A204.1 (cell line): Measurements from ENCODE around the gene RAB3GAP1.
"Not testable (repeated sequence)": the region's sequence is repeated elsewhere in the genome, so short reads cannot be mapped to it uniquely, and the experiment has no call there.

ENCODE experiments used
- FAIRE-seq: peaks from 2 replicates; lab custom pipeline; 2012; peaks lifted over from hg19 to GRCh38; lab: Jason Lieb, UNC

Gene RAB3GAP1

DNA sequence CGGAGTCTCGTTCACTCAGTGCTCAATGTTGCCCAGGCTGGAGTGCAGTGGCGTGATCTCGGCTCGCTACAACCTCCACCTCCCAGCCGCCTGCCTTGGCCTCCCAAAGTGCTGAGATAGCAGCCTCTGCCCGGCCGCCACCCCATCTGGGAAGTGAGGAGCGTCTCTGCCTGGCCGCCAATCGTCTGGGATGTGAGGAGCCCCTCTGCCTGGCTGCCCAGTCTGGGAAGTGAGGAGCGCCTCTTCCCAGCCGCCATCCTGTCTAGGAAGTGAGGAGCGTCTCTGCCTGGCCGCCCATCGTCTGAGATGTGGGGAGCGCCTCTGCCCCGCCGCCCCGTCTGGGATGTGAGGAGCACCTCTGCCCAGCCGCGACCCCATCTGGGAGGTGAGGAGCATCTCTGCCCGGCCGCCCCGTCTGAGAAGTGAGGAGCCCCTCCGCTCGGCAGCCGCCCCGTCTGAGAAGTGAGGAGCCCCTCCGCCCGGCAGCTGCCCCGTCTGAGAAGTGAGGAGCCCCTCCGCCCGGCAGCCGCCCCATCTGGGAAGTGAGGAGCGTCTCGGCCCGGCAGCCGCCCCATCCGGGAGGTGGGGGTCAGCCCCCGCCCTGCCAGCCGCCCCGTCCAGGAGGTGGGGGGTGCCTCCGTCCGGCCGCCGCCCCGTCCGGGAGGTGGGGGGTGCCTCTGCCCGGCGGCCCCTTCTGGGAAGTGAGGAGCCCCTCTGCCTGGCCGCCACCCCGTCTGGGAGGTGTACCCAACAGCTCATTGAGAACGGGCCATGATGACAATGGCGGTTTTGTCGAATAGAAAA lies 53.6 kb downstream of the RAB3GAP1 start:
- not testable (repeated sequence) for FAIRE-seq

GRCh38 chr2:135113322-135113721 lies 61.2 kb downstream of the RAB3GAP1 start:
- no peak for FAIRE-seq

- FAIRE-seq, result no peak
Measured at GRCh38 chr2:135119582-135119981, 67.5 kb downstream of the RAB3GAP1 start.

DNA sequence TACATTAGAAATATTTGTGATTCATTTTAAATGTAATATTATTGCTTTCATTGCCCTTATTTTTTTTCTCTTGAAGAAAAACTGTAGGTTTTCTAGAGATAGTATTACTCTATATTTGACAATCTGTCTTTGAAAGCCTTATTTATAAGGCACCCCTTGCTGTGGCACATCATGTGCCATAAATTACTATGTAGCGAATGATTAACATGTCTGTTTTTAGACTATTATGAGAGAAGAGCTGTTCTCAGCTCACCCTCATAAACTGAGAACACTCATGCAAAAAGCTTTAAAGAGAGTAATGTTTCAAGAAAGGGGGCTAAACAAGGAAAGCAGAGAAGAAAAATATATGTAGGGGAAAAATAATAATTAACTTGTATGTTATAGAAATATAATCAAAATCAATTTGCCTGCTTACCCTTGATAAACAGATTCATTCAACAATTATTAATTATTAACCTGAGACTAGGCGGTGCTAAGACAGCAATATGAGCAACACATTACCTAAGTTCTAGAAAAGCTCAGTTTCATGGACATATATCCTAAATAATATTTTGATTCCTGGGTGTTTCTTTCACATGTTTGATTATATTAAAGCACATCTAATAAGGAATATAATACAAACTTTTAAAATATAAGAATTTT lies 69.0 kb downstream of the RAB3GAP1 start:
- FAIRE-seq, result no peak

GRCh38 chr2:135121658-135122039 lies 69.6 kb downstream of the RAB3GAP1 start:
- peak; percentile 37 for FAIRE-seq

GRCh38 chr2:135124924-135125886 lies 73.1 kb downstream of the RAB3GAP1 start:
- FAIRE-seq, result no peak

GRCh38 chr2:135125940-135126339 lies 73.8 kb downstream of the RAB3GAP1 start:
- no peak for FAIRE-seq

DNA sequence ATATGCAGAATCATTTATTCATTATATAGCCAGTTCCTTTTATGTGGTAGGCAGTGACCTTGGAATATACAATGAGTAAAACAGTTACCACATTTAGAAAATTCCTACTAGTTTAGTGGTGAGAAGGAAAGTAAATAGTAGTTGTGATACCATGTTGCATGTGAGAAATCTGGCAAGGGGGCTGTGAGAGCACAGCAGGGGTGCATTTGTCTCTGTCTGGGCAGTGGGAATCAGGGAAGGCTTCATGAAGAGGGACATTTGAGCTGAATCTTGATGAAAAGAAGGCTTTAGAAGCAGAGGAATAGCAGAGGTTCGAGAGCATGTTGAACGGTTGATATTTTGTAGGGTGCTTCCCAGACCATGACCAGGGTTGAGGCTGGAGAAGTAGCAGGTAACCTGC lies 78.7 kb downstream of the RAB3GAP1 start:
- FAIRE-seq, result no peak

DNA sequence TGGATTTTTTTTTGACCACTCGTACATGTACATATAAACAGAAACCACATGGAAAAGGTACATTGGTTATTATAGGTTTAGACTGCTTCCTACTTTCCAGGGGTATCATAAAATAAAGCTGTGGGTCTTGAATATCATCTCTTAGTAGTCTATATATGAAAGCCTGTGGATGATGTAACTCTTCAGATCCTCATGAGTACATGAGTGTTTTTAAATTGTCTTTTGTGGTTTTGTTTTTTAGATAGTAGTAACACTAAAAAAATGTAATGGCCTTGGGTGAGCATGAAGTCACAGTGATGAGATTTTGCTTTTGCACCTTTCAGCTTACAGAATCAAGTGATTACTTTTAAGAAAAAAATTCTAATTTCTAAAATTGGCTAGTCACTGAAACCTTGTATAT lies 80.2 kb downstream of the RAB3GAP1 start:
- FAIRE-seq, result no peak

DNA sequence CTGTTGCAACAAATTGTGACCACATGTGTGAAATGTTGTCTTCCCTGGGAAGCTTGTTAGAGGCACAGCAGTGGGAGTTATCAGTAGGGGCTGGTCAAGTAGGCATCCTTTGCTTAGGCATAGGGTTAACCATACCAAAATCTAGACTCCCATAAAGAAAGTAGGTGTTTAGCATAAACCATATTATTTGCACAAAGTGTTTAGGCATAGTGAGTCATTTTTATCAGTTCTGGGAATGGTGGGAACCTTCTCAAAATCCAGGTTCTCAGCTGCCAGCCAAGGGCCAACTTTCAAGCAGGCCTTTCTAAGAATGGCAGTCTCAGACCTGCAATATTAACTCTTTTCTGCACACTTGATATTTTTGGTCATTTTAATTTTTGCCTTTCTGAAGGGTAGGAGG lies 88.5 kb downstream of the RAB3GAP1 start:
- no peak for FAIRE-seq

GRCh38 chr2:135142323-135142722 lies 90.2 kb downstream of the RAB3GAP1 start:
- FAIRE-seq, result no peak

DNA sequence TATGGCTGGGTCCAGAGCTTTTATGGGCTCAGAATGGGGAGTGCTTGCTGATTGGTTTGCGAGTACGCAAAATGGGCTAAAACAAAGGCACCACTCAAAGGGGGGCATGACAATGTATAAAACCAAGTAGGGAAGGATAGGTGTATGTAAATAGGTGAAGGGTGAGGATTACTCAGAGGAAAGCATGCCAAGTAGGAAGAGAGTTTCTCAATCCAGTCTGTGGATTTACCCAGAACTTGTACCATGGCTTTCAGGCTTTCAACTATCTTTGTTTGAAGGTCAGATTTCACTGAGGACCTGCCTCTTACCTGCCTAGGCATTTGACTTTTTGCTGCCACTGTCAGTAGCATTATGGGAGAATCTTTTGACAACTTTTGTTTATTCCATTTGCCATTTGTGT lies 92.3 kb downstream of the RAB3GAP1 start:
- FAIRE-seq, result no peak

- no peak for FAIRE-seq
Measured at GRCh38 chr2:135149251-135149650, 97.2 kb downstream of the RAB3GAP1 start.

DNA sequence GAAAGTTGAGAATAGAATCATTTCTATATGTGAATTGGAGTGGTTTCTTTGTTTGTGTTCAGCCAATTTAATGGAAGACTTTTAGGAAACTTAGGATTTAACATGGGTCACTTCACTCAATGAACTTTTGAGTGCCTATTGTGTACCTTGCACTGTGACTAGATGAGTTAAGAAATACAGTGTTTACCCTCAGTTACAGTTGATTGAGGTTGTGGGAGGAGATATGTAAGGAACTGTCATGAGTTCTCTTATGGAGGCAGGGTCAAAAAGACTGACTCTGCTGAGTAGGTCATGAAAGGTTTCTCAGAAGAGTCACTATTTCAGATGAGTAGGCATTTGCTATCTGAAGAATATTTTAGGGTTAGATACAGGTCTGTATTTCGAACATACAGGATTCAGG lies 98.6 kb downstream of the RAB3GAP1 start:
- no peak for FAIRE-seq

DNA sequence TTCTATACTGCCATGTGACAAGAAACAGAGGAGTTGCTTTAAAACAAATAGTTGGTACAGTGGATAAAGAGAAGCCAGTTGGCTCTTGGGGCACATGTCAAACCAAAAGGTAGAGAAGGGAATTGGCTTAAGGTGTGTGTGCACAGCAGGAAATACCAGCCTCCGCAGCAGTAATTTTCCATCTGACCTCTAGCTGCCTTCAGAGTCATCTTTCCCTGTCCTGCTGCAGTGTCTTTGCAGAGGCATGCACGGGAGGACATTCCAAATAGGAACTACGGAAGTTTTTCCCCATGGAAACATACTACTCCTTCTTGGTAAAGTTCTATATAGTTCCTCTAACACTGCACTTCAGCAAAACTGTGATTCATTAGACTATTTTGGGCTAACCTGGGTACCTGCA lies 99.5 kb downstream of the RAB3GAP1 start:
- no peak for FAIRE-seq

- FAIRE-seq, result no peak
Measured at GRCh38 chr2:135152361-135152760, 100.3 kb downstream of the RAB3GAP1 start.

DNA sequence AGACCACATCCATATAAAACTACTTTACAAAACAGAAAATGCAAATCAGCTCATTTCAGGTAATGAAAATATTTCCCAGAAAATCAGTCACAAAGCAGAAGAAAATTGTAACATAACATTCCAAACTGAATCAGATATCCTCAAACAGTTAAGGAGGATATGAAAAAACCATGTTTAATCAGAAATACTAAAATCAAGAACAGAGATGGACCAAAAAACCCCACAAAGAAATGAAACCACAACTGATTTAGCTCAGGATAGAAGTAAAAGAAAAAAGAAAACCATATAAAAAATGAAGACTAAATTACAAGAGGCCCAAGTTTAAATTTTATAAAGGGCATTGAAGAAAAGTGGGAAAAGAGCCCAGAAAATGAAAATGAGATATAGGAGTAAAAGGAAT lies 102.9 kb downstream of the RAB3GAP1 start:
- FAIRE-seq, result peak; percentile 48

- FAIRE-seq, result no peak
Measured at GRCh38 chr2:135157856-135158255, 105.8 kb downstream of the RAB3GAP1 start.

DNA sequence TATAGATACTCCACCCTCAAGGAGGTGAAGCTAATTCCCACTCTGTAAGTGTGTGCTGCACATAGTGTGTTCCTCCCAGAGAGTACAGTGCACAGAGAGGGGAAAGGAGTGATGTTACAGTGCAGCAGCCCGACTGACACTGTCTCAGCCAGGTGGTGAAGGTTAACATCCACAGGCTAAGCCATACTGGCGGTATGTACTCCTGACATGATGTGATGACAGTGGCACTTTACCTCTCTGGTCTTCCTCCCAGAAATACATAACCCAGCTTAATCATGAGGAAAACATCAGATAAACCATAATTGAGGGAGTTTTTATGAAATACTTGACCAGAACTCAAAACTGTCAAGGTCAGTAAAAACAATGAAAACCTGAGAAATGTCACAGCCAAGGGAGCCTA lies 107.1 kb downstream of the RAB3GAP1 start:
- no peak for FAIRE-seq

GRCh38 chr2:135162377-135162776 lies 110.3 kb downstream of the RAB3GAP1 start:
- FAIRE-seq, result no peak

- no peak for FAIRE-seq
Measured at GRCh38 chr2:135162786-135163185, 110.7 kb downstream of the RAB3GAP1 start.

DNA sequence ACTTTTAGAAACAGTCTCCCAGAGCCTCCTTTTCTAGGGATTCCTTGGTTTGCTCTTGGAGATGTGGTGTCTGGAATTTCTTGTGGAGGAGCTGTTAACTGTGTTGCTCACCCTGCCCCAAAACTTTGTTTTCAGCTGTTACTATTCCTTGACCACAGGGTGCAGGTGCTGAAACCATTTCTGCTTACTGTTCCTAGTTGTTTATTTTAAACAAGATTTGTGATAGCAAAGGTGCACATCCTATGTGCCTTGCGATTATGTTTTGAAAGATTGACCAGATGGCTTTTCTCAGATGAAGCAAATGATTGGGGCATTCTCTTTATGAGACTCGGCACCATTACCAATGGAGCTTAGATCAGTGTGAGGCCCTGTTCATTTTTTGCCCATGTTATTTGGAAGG lies 111.2 kb downstream of the RAB3GAP1 start:
- no peak for FAIRE-seq

GRCh38 chr2:135163901-135164300 lies 111.8 kb downstream of the RAB3GAP1 start:
- no peak for FAIRE-seq
